HG03060 (cell line): ENCODE results near the gene CYP4B1.
"Not testable (repeated sequence)": the region's sequence is repeated elsewhere in the genome, so short reads cannot be mapped to it uniquely, and the experiment has no call there.

Experiments used
- ATAC-seq: cut with Tn5 transposase; IDR thresholded peaks from one replicate; pipeline ENCODE4 v1.9.1; 2021; ENCODE audit warnings: low read depth, moderate number of reproducible peaks; ENCODE audit not compliant: unreplicated experiment

The CYP4B1 gene

GRCh38 chr1:46798810-46799209, at the start of gene CYP4B1:
Gene CYP4B1, plus strand, starts transcription at chr1:46799046. Its CDS starts 36 bp downstream, at chr1:46799082.
- no peak for ATAC-seq

- ATAC-seq = no peak
These were observed 49.4 kb upstream of the CYP4B1 start for GRCh38 chr1:46749404-46749803.

GRCh38 chr1:46749921-46750404, 48.9 kb upstream of the CYP4B1 start:
- no peak for ATAC-seq

- ATAC-seq = no peak
These were observed 44.9 kb upstream of the CYP4B1 start for GRCh38 chr1:46753985-46754384.

DNA sequence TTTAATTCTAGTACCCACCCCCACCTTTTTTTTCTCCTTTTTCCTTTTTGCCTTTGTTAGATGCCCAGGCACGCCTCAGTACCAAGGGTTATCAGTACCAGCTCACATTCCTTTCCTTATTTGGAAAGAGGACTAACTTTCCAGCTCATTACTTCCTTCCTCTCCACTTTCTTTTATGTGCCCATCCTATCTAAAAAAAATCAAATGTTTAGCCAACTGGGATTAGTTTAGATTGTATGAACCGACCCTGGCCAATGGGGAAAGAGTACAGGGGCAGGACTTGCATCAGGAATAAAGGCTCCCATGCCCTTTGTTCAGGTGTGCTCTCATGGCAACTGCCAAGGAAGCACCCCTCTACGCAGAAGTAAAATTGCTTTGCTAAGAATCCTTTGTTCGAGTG, 44.1 kb upstream of the CYP4B1 start:
- ATAC-seq = not testable (repeated sequence)

GRCh38 chr1:46755121-46755520, 43.7 kb upstream of the CYP4B1 start:
- no peak for ATAC-seq

DNA sequence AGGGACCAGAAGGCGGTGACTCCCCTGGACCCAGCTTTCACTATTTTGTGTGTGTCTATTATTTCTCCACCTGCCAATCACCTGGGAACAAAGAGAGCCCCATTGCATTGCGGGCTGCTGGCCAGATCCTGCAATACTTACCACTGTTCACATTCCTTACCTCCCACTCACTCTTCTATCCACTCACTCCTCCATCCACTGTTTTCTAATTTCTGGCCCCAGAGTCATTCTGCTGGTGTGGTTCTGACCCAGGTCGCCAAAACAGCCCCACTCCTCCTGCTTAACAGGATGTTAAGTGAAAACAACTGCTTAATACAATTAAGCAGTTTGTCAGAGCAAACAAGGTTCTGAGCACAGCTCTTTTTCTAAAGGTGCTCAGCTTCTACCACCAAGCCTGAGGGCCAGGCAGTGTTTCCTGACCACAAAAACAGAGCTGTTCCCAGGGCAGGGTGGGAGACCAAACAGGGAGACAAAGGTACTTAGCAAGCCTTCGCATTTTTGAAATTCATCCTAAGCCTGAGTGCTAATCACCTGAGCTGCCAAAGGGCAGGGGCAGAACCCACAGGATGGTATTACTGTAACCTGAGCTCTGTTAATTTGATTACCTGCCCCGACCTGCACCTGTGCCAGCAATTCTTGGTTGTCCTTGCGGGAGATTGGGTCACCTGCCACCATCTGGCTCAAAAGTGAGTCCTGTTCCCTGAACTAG, 41.4 kb upstream of the CYP4B1 start:
- no peak for ATAC-seq

- no peak for ATAC-seq
These were observed 40.8 kb upstream of the CYP4B1 start for GRCh38 chr1:46757956-46758528.

DNA sequence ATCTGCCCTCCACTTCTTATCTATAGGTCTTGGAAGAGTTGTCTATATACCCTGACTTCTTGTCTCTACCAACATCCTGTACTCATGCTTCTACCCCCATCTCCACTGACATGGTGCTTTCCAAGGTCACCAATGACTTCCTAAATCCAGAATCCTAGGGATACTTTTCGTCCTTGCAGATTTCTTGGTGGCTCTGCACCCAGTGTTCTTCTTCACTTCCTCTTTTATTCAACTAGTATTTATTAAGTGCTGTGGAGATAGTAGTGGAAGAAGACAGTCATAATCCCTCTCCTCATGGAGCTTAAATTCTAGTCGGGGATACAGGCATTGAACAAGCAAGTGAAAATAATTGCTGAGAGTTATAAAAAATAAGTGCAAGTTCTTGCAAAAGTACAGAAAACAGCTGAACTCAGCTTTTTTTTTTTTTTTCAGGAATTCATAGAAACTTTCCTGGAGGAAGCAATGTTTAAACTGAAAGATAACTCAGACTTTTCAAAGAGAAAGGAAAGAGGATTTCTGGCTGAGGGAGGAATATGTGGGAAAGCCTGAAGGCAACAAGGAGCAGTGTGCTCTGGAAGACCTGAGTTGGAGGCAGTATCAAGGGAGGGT, 38.2 kb upstream of the CYP4B1 start:
- no peak for ATAC-seq

- ATAC-seq = no peak
These were observed 37.1 kb upstream of the CYP4B1 start for GRCh38 chr1:46761740-46762139.

DNA sequence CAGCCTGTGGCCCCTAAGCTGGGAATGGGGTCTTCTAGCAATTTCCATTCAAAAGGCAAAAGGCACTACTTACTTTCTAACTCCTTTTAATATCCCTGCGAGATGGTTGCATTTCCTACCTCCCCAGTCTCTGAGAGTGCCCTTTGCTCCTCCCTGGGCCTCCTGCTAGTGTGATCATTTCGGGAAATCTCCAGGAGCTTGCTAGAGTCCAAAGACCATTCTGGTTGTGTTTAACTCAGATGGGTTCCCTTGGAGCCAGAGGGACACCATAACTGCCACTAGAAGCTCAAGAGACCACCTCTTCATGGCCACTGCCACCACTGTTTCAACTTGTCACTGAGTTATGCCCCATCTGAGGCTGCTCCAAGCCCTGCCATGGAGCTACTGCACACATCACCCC, 34.4 kb upstream of the CYP4B1 start:
- ATAC-seq = no peak

DNA sequence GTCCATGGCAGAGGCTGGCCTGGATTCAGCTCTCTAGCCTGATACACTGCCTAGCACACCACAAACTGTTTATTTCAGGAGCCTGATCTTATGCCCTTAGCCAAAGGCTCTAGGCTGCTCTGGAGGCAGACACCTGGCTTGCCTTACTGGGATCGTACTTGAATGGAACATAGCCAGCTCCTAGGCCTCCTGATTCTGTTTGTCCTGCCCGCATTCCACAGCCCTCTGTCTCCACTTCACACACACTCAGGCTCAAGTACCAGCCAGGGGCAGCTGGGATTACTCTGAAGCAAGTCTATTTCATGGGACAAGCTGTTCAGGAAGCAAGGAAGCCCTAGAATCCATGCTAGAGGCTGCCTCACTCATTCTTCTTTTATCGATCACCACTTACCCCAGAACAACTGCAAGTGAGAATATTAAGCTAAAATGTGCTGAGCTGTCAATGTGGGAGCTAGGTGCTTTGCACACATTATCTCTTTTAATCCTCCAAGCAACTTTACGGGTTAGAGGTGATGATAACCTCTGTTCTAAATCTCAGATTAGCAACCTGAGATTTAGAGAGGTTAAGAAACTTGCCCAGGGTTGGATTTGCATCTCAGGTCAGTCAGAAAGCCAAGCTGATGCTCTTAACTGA, 31.1 kb upstream of the CYP4B1 start:
- ATAC-seq = no peak

DNA sequence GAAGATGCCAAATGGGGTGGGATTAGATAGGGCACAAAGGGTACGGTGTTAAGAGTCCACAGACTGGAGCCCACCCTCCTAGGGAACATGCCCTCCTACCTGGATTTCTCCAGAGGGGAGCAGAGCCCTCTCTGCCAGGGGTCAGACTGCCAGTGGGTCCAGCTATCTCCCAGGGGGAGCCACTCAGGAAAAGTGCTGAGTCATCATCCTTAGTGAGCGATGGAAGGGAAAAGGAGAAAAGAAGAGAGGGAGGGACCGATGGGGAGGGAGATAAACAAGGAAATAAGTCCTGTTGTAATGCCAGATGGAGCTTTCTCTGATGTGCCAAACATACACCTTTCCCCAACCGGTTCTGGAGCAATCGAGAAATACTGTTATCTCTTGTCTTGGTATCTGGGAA, 30.4 kb upstream of the CYP4B1 start:
- no peak for ATAC-seq

DNA sequence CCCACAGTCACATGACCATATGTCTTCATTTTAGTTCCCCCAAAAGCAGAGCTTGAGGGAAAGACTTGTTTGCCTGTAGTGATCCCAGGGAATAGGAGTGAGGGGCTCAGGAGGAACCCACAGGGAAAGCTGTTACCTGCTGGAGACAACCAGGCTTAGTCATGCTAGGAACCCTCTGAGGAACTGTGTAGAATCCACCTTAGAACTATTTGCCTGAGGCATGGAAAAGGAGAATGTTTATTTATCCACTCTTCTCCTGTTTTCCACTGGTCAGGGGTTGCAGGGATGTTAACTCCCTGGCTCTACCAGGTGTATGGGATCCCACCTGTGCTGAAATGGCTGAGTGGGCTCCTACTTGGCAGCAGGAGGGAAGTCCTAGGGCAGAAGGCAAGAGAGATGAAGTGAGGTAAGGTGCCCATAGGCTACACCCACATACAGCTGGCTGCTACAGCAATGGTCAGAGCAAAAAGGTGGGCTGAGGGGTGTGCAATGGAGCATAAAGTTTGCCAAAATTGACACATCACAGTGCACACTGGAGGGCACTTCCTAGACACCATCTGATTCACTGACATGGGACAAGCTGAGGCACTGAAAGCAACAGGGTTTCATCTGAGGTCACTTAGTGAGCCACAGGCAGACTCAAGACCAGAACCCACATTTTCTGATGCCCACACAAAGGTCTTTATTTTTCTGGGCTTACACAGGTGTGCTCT, 29.7 kb upstream of the CYP4B1 start:
- no peak for ATAC-seq

- ATAC-seq = no peak
These were observed 28.3 kb upstream of the CYP4B1 start for GRCh38 chr1:46770541-46770940.

GRCh38 chr1:46772571-46772970, 26.3 kb upstream of the CYP4B1 start:
- no peak for ATAC-seq

- ATAC-seq = no peak
These were observed 24.5 kb upstream of the CYP4B1 start for GRCh38 chr1:46774297-46774696.

- not testable (repeated sequence) for ATAC-seq
These were observed 20.4 kb upstream of the CYP4B1 start for GRCh38 chr1:46778456-46778855.

- ATAC-seq = no peak
These were observed 14.2 kb upstream of the CYP4B1 start for GRCh38 chr1:46784666-46785065.

DNA sequence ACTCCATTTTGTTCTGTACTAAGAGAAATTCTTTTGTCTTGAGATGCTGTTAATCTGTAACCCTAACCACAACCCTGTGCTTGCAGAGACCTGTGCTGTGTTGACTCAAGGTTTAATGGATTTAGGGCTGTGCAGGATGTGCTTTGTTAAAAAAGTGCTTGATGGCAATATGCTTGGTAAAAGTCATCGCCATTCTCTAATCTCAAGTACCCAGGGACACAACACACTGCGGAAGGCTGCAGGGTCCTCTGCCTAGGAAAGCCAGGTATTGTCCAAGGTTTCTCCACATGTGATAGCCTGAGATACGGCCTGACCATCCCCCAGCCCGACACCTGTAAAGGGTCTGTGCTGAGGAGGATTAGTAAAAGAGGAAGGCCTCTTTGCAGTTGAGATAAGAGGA, 10.2 kb upstream of the CYP4B1 start:
- not testable (repeated sequence) for ATAC-seq
